Lower lobe of right lung (tissue), 2 donors: Measurements from ENCODE around the gene FAM174C. TPM values are rescaled to one million over a fixed set of nuclear protein-coding genes. Genes with fewer than 3 reads are reported as not detected.

ENCODE experiments used
- ATAC-seq, 2 donors: fragments of 200-7000 bp; cut with Tn5 transposase; one replicate each; pipeline ENCODE4 v1.9.1; 2020 to 2022; ENCODE audit warnings: mild to moderate bottlenecking in 2 of 2, moderate library complexity in 2 of 2
- DNase-seq: peaks from one replicate; pipeline ENCODE4 v3.0.0-alpha.2; 2020
- H3K27ac ChIP-seq: fragments of 200-600 bp; one replicate; pipeline ENCODE4 v1.8.0; 2022
- H3K27me3 ChIP-seq: fragments of 200-600 bp; one replicate; pipeline ENCODE4 v1.8.0; 2022; ENCODE audit warnings: low read depth
- H3K36me3 ChIP-seq: fragments of 200-600 bp; one replicate; pipeline ENCODE4 v1.8.0; 2022; ENCODE audit warnings: mild to moderate bottlenecking
- H3K4me1 ChIP-seq: fragments of 200-600 bp; one replicate; pipeline ENCODE4 v1.8.0; 2022
- H3K4me3 ChIP-seq: fragments of 200-600 bp; one replicate; pipeline ENCODE4 v1.8.0; 2022; ENCODE audit warnings: mild to moderate bottlenecking
- H3K9me3 ChIP-seq: fragments of 200-600 bp; one replicate; pipeline ENCODE4 v1.8.0; 2022
- intact Hi-C: fragments of 100-400 bp; cut with DNase I; formaldehyde crosslinking; loops from one replicate; pipeline ENCODE4 v1.11.0; 2022
- total RNA-seq: library from RNA; stranded (reverse); fragmentation: NEBNext Ultra II Directional; extraction: Animal tissue kit (Norgen Biotek cat#: 25700); gene quantifications from one replicate; pipeline ENCODE4 v1.2.1, GENCODE V29; 2021
- TF ChIP-seq, protein P1 (sequence below): fragments of 200-600 bp; IDR thresholded peaks from one replicate; pipeline ENCODE4 v1.8.0; 2022; ENCODE audit warnings: antibody characterized with exemption, mild to moderate bottlenecking
- donor health status: DM: no; HTN: yes; CAD: no; lungs with severe emphysema.

The FAM174C gene
- total RNA-seq, 1 donor from 2014 or later: 43.5 TPM

DNA sequence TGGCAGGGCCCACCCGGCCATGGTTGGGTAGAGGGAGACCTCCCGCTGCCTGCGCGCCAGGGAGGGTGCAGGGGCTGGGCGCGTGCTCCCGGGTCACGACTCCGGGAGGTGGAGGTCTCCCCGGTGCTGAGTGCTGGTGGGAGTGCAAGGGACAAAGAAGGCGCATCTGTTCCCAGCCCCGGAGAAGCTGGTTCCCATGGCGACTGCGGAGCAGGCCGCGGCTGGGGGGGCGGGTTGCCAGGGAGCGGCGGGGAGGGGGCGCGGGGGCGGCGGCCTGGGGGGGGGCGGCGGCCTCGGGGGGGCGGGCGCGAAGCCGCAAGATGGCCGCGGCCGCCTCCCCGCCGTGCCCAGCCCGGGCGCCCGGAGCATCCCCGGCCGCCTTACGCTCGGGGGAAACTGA is 38.8 kb upstream of the FAM174C start:
- intact Hi-C loops: no loop called here
- Histone ChIP-seq H3K27ac (no peak overlapping the region), H3K27me3 (peaks cover 9% of the 10 kb centered on the region), H3K4me1 (peaks cover 48% of the 10 kb centered on the region), H3K4me3 (no peak overlapping the region), H3K36me3 (no peaks in the 10 kb centered on the region), H3K9me3 (no peaks in the 10 kb centered on the region)
- TF ChIP-seq, protein P1, sequence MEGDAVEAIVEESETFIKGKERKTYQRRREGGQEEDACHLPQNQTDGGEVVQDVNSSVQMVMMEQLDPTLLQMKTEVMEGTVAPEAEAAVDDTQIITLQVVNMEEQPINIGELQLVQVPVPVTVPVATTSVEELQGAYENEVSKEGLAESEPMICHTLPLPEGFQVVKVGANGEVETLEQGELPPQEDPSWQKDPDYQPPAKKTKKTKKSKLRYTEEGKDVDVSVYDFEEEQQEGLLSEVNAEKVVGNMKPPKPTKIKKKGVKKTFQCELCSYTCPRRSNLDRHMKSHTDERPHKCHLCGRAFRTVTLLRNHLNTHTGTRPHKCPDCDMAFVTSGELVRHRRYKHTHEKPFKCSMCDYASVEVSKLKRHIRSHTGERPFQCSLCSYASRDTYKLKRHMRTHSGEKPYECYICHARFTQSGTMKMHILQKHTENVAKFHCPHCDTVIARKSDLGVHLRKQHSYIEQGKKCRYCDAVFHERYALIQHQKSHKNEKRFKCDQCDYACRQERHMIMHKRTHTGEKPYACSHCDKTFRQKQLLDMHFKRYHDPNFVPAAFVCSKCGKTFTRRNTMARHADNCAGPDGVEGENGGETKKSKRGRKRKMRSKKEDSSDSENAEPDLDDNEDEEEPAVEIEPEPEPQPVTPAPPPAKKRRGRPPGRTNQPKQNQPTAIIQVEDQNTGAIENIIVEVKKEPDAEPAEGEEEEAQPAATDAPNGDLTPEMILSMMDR: no peak
- ATAC-seq (no peak), DNase-seq (no peak)

DNA sequence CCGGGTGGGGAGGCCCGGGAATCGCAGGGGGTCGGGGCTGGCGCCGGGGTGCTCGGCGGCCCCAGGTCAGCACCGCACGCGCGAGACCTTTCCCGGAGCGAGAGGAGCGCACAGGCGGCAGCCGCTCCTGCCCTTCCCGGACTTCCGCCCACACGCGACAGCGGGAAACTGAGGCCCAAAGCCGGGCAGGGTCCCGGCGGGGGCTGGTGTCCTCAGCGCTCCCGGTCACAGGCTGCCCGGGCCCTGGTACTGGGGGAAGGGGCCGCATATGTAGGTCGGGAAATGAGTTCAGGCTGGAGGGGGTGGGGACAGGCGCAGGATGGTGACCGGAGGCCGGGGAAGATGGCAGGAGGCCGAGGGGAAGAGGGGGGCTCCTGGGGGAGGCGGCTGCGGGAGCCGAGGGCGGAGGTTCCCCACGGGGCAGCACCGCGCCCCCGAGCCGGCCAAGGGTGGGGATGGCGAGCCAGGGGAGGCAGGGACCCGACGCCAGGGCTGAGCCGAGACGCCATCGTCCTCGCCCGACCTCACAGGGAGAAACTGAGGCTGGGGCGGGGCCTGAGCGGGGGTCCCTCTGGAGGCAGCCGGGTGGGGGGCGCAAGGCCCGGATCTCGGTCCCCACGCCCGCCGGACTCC is 38.2 kb upstream of the FAM174C start:
- peak overlapping the region; percentile 54 for H3K4me3 ChIP-seq
- no peaks in the 10 kb centered on the region for H3K36me3 ChIP-seq
- intact Hi-C loops: no loop called here
- TF ChIP-seq, protein P1: no peak
- H3K9me3 ChIP-seq: no peaks in the 10 kb centered on the region
- H3K27ac ChIP-seq: no peak overlapping the region
- ATAC-seq: no peak
- peaks cover 9% of the 10 kb centered on the region for H3K27me3 ChIP-seq
- peaks cover 44% of the 10 kb centered on the region for H3K4me1 ChIP-seq
- no peak for DNase-seq

DNA sequence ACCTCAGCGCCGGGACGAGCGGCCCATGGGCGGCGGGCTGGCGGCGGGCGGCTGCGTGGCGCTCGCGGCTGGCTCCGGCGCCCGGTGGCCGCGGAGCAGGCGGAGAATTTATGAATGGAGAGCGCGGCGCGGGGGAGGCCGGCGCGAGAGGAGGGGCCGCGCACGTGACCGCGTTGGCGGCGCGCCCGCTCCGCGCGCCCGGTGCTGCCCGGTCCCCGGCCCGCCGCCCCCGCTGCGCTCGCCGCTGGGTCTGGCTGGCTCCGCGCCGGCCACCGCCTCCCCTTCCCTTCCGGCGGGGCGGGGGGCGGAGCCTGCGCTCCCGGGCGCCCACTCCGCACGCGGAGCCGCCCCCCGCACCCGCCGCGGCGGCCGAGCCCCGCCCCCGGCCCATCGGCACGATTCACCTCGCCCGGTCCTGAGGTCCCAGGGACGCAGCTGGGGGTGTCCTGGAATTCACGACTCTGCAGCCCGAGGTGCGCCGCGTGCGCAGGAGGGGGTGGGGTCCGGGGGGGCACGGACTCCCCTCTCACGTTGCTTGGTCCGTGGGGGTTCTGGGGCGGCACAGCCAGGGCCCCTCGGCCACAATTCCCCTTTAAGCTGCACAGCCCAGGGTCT is 37.5 kb upstream of the FAM174C start, which contains the start of gene CBARP:
CBARP (minus strand) TSS at position 252 of the 615 bp plus-strand sequence. CDS start 1,905 bp downstream, outside the sequence.
- peaks cover 9% of the 10 kb centered on the region for H3K27me3 ChIP-seq
- H3K9me3 ChIP-seq: no peaks in the 10 kb centered on the region
- no peak for DNase-seq
- intact Hi-C loops: no loop called here
- no peak within 1 kb of the TSS for H3K27ac ChIP-seq
- H3K4me1 ChIP-seq: peaks cover 44% of the 10 kb centered on the region
- TF ChIP-seq, protein P1: no peak
- peak within 1 kb of the TSS; percentile 54 for H3K4me3 ChIP-seq
- H3K36me3 ChIP-seq: no peaks in the 10 kb centered on the region
- ATAC-seq: no peak

DNA sequence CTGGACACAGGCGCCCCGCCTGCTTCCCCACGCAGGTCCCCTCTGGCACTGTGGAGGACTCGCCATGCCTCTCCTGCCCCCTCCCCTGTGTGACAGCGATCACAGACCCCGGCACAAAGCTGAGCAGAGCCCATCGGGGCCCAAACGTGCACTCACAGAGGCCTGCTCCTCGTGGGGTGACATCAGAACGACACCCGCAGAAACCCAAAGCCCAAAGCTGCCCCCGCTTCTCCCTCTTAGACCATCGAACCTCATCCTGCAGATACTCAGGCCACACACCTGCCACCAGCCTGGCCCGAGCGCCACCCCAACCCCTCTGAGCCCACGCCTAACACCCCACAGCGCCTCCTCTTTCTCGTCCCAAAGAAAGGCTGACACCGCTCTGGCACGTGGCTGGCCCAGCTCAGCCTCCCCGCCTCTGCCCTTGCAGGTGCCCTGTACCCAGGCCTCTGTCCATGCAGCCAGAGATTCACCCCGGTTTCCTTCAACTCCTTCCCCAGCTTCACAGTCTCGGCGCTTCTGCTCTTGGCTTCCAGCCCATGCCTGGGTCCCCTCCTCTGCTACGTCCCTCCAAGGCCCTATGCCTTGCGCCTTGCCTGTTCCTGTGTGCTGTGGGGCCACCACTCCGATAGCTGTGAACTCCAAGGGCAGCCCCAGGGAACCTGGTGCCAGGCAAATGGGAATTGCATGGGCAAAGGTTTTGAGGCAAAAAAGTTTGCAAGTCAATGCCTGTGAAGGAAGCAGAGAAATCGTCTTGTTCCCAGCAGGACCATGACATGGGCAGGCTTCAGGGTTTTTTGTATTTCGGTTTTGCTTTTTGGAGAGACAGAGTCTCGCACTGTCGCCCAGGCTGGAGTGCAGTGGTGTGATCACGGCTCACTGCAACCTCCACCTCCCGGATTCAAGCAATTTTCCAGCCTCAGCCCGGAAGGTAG is 36.7 kb upstream of the FAM174C start:
- TF ChIP-seq, protein P1: no peak
- ATAC-seq: no peak
- Histone ChIP-seq H3K4me1 (peaks cover 44% of the 10 kb centered on the region), H3K36me3 (no peaks in the 10 kb centered on the region), H3K27me3 (peaks cover 9% of the 10 kb centered on the region), H3K27ac (no peak overlapping the region), H3K4me3 (peak overlapping the region; percentile 37), H3K9me3 (no peaks in the 10 kb centered on the region)
- intact Hi-C loops: no loop called here
- DNase-seq: no peak

GRCh38 chr19:1239420-1239795 is 35.9 kb upstream of the FAM174C start:
- DNase-seq (no peak), ATAC-seq (no peak)
- Histone ChIP-seq H3K4me3 (no peak overlapping the region), H3K27me3 (peaks cover 9% of the 10 kb centered on the region), H3K4me1 (peaks cover 49% of the 10 kb centered on the region), H3K27ac (peak overlapping the region; percentile 65), H3K9me3 (no peaks in the 10 kb centered on the region), H3K36me3 (peaks cover 4% of the 10 kb centered on the region)
- TF ChIP-seq, protein P1: no peak
- intact Hi-C loops: no loop called here
